Endothelial cell of umbilical vein (primary cell): ENCODE results near the gene AHSA1. TPM values are rescaled to one million over a fixed set of nuclear protein-coding genes. Genes with fewer than 3 reads are reported as not detected.

ENCODE experiments used
- BruUV-seq: library from RNA; stranded (reverse); fragments of 400-500 nt; replicated peaks from 2 replicates; lab custom pipeline; 2021; lab: Mats Ljungman, UMichigan
- CTCF ChIA-PET: fragments of 300-600, 350-600 bp; sonication (Branson Sonifier 250); formaldehyde crosslinking; loops from one replicate; lab custom pipeline; 2021; ENCODE audit warnings: antibody characterized with exemption, inconsistent platforms; lab: Charles Lee
- POLR2A ChIA-PET: fragments of 300-600, 350-600 bp; sonication (Branson Sonifier 250); formaldehyde crosslinking; loops from one replicate; lab custom pipeline; 2021; ENCODE audit warnings: antibody characterized with exemption, inconsistent platforms; lab: Charles Lee
- DNase-seq: peaks from one replicate; pipeline ENCODE4 v3.0.0-alpha.2; 2011; ENCODE audit warnings: low read depth, low spot score
- FAIRE-seq: peaks from 2 replicates; lab custom pipeline; 2011; peaks lifted over from hg19 to GRCh38; lab: Jason Lieb, UNC
- H2AFZ ChIP-seq: 2 replicates; pipeline ENCODE4 v1.6.0; 2012; ENCODE audit warnings: low read depth, low read length, control low read depth, inconsistent platforms
- H3K27ac ChIP-seq: 2 replicates; pipeline ENCODE4 v1.5.1; 2011; ENCODE audit warnings: low read depth, mild to moderate bottlenecking, control low read depth, low read length, moderate library complexity; ENCODE audit not compliant: insufficient read depth
- H3K27me3 ChIP-seq, 2 experiments: 2 replicates each; pipeline versions ENCODE4 v1.6.0 to v1.6.1; 2011; ENCODE audit warnings: low read length in 2 of 2, mixed read lengths in 1 of 2; ENCODE audit not compliant: control insufficient read depth in 2 of 2, insufficient read depth in 2 of 2
- H3K36me3 ChIP-seq, 2 experiments: 2 replicates in 1 of 2; 3 replicates in 1 of 2; pipeline ENCODE4 v1.5.1; 2011; ENCODE audit warnings: low read length in 2 of 2, mild to moderate bottlenecking in 1 of 2, moderate library complexity in 1 of 2; ENCODE audit not compliant: control insufficient read depth in 2 of 2, insufficient read depth in 2 of 2; ENCODE audit errors: extremely low read depth in 1 of 2
- H3K4me1 ChIP-seq: 3 replicates; pipeline ENCODE4 v1.5.1; 2011; ENCODE audit warnings: mild to moderate bottlenecking, low read length; ENCODE audit not compliant: control insufficient read depth, insufficient read depth; ENCODE audit errors: extremely low read depth
- H3K4me2 ChIP-seq: 2 replicates; pipeline ENCODE4 v1.6.1; 2011; ENCODE audit warnings: low read length, control low read depth, mixed read lengths; ENCODE audit not compliant: insufficient read depth
- H3K4me3 ChIP-seq, 3 experiments: fragments of 200-600 bp in 1 of 3; sonication (generic), shearing (Covaris generic) in 1 of 3; replicated peaks in 1 of 3; 2 replicates each; pipeline ENCODE4 v1.5.1; 2011 to 2016; ENCODE audit warnings: control low read depth in 3 of 3, low read length in 3 of 3, mild to moderate bottlenecking in 2 of 3, inconsistent platforms in 1 of 3, low read depth in 1 of 3, moderate library complexity in 1 of 3; ENCODE audit not compliant: insufficient read depth in 1 of 3
- H3K79me2 ChIP-seq: 2 replicates; pipeline ENCODE4 v1.6.0; 2012; ENCODE audit warnings: low read length, inconsistent platforms; ENCODE audit not compliant: control insufficient read depth, insufficient read depth
- H3K9ac ChIP-seq: replicated peaks from 2 replicates; pipeline ENCODE3; 2011; ENCODE audit warnings: low read length, control low read depth; ENCODE audit not compliant: insufficient read depth; ENCODE audit errors: extremely low read depth
- H3K9me1 ChIP-seq: replicated peaks from 3 replicates; pipeline ENCODE4 v1.6.0; 2011; ENCODE audit warnings: mild to moderate bottlenecking, low read length; ENCODE audit not compliant: control insufficient read depth, insufficient read depth; ENCODE audit errors: extremely low read depth
- H3K9me3 ChIP-seq: replicated peaks from 2 replicates; pipeline ENCODE4 v1.5.1; 2012; ENCODE audit warnings: low read length, inconsistent platforms; ENCODE audit not compliant: control insufficient read depth, insufficient read depth
- H4K20me1 ChIP-seq: replicated peaks from 2 replicates; pipeline ENCODE3; 2011; ENCODE audit warnings: mild to moderate bottlenecking, low read length; ENCODE audit not compliant: control insufficient read depth, insufficient read depth; ENCODE audit errors: extremely low read depth
- EZH2 ChIP-seq: IDR thresholded peaks from 2 replicates; pipeline ENCODE4 v1.6.1; 2012; ENCODE audit warnings: borderline replicate concordance, low read depth, mild to moderate bottlenecking, moderate library complexity, low read length, inconsistent platforms; ENCODE audit not compliant: severe bottlenecking
- FOS ChIP-seq: IDR thresholded peaks from 2 replicates; pipeline ENCODE4 v1.6.1; 2011; ENCODE audit warnings: mild to moderate bottlenecking, low read length, moderate library complexity, borderline replicate concordance; ENCODE audit not compliant: insufficient read depth
- GATA2 ChIP-seq: IDR thresholded peaks from 2 replicates; pipeline ENCODE4 v1.7.0; 2011; ENCODE audit warnings: low read depth, mild to moderate bottlenecking, moderate library complexity, mixed read lengths, low read length; ENCODE audit not compliant: insufficient read length, insufficient read depth
- JUN ChIP-seq: IDR thresholded peaks from 2 replicates; pipeline ENCODE4 v1.6.1; 2011; ENCODE audit warnings: borderline replicate concordance, low read depth; ENCODE audit not compliant: insufficient read length, insufficient read depth
- MYC ChIP-seq: IDR thresholded peaks from one replicate; pipeline ENCODE4 v1.6.1; 2011; ENCODE audit warnings: mild to moderate bottlenecking, low read depth, low read length
- POLR2A ChIP-seq: IDR thresholded peaks from 2 replicates; pipeline ENCODE4 v1.6.1; 2012; ENCODE audit warnings: low read depth, mild to moderate bottlenecking, control low read depth, low read length
- POLR2AphosphoS5 ChIP-seq: IDR thresholded peaks from 2 replicates; pipeline ENCODE4 v1.6.1; 2012; ENCODE audit warnings: low read depth, mild to moderate bottlenecking, control low read depth, low read length, moderate library complexity; ENCODE audit not compliant: insufficient read depth
- dilution Hi-C: fragments of 300-500 bp; cut with MboI; formaldehyde crosslinking; loops from one replicate; pipeline ENCODE4 v1.15.0; 2019; ENCODE audit warnings: low sequenced_read_pairs; ENCODE audit not compliant: extremely low pct_ligation_motif_present
- intact Hi-C: fragments of 100-400 bp; cut with micrococcal nuclease; formaldehyde crosslinking; loops from one replicate; pipeline ENCODE4 v1.10.0; 2022
- polyA plus RNA-seq, 4 experiments: library from polyadenylated mRNA; depleted of rRNA in 3 of 4; stranded (reverse) in 3 of 4; unstranded in 1 of 4; fragments of >200 nt; gene quantifications; 2 replicates each; pipeline versions ENCODE4 v1.2.1 to v1.2.3, GENCODE V29; 2011 to 2012; ENCODE audit warnings: missing spikeins in 1 of 4
- total RNA-seq: library from RNA; stranded (reverse); gene quantifications from 2 replicates; pipeline ENCODE4 v1.2.3, GENCODE V29; 2021
- TF ChIP-seq, protein P1 (sequence below), 2 donors: IDR thresholded peaks; 1 replicate in 1 of 2; 2 replicates in 1 of 2; pipeline ENCODE4 v1.5.1; 2011; ENCODE audit warnings: low read length in 2 of 2, mild to moderate bottlenecking in 2 of 2, moderate library complexity in 2 of 2, control low read depth in 1 of 2, inconsistent platforms in 1 of 2, low read depth in 1 of 2; ENCODE audit not compliant: insufficient read depth in 1 of 2; ENCODE audit errors: extremely low read depth in 1 of 2
- TF ChIP-seq, protein P2 (sequence below): IDR thresholded peaks from 2 replicates; pipeline ENCODE4 v1.6.1; 2011; ENCODE audit not compliant: insufficient read depth, insufficient read length

AHSA1 gene
- total and polyA plus RNA-seq, 2 donors (not counting 3 experiments of a cell fraction or from before 2014, with no cell fraction given), result 122 to 166 TPM

DNA sequence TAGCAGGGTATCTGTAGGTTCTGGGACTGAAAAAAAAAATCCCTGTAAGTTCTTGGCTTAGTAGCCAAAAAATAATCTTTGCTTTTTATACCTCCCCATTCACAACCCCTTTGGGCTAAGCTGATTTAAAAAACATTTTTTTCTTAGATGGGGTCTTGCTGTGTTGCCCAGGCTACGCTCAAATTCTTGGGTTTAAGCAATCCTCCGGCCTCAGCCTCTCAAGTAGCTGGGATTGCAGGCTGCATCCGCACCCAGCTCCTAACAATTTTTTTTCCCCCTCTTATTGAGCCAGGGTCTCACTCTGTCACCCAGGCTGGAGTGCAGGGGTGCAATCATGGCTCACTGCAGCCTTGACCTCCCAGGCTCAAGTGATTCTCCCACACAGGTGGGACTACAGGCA is 49.9 kb downstream of the AHSA1 start:
- ChIA-PET CTCF (interaction anchor here (1.8 kb wide), 1 partner anchor 11 kb away, joined by 5 read pairs; no protein-coding TSS in a partner anchor), POLR2A (no interaction called here)
- Histone ChIP-seq H4K20me1 (no peaks in the 10 kb centered on the region), H3K27me3 (no peaks in the 10 kb centered on the region), H2AFZ (no peak overlapping the region), H3K4me3 (no peak overlapping the region), H3K9me1 (no peaks in the 10 kb centered on the region), H3K4me2 (no peak overlapping the region), H3K36me3 (peaks cover 12 to 22% of the 10 kb centered on the region in 2 experiments), H3K9ac (no peak overlapping the region), H3K4me1 (no peaks in the 10 kb centered on the region), H3K9me3 (no peaks in the 10 kb centered on the region), H3K79me2 (no peaks in the 10 kb centered on the region), H3K27ac (no peak overlapping the region)
- intact Hi-C loops (no loop called here), dilution Hi-C loops (no loop called here)
- DNase-seq (no peak), FAIRE-seq (no peak)
- BruUV-seq, result no TSS peak
- TF ChIP-seq FOS (no peak), MYC (no peak), JUN (no peak), GATA2 (no peak), POLR2A (no peak), EZH2 (no peak), POLR2AphosphoS5 (no peak)
- TF ChIP-seq, protein P1, sequence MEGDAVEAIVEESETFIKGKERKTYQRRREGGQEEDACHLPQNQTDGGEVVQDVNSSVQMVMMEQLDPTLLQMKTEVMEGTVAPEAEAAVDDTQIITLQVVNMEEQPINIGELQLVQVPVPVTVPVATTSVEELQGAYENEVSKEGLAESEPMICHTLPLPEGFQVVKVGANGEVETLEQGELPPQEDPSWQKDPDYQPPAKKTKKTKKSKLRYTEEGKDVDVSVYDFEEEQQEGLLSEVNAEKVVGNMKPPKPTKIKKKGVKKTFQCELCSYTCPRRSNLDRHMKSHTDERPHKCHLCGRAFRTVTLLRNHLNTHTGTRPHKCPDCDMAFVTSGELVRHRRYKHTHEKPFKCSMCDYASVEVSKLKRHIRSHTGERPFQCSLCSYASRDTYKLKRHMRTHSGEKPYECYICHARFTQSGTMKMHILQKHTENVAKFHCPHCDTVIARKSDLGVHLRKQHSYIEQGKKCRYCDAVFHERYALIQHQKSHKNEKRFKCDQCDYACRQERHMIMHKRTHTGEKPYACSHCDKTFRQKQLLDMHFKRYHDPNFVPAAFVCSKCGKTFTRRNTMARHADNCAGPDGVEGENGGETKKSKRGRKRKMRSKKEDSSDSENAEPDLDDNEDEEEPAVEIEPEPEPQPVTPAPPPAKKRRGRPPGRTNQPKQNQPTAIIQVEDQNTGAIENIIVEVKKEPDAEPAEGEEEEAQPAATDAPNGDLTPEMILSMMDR (IDR thresholded peaks at IDR 0.05; ENCODE audit: extremely low read depth in 1 of 2, insufficient read depth in 1 of 2, low read depth in 1 of 2, low read length in 2 of 2), result no peak
- TF ChIP-seq, protein P2, sequence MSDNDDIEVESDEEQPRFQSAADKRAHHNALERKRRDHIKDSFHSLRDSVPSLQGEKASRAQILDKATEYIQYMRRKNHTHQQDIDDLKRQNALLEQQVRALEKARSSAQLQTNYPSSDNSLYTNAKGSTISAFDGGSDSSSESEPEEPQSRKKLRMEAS, result no peak
